GDM1 (cell line): ENCODE results near the gene C2CD2L.
"Not testable (repeated sequence)": the region's sequence is repeated elsewhere in the genome, so short reads cannot be mapped to it uniquely, and the experiment has no call there.

Experiments
- DNase-seq: peaks from one replicate; lab custom pipeline; 2025; lab: John Stamatoyannopoulos, UW

The C2CD2L gene

DNA sequence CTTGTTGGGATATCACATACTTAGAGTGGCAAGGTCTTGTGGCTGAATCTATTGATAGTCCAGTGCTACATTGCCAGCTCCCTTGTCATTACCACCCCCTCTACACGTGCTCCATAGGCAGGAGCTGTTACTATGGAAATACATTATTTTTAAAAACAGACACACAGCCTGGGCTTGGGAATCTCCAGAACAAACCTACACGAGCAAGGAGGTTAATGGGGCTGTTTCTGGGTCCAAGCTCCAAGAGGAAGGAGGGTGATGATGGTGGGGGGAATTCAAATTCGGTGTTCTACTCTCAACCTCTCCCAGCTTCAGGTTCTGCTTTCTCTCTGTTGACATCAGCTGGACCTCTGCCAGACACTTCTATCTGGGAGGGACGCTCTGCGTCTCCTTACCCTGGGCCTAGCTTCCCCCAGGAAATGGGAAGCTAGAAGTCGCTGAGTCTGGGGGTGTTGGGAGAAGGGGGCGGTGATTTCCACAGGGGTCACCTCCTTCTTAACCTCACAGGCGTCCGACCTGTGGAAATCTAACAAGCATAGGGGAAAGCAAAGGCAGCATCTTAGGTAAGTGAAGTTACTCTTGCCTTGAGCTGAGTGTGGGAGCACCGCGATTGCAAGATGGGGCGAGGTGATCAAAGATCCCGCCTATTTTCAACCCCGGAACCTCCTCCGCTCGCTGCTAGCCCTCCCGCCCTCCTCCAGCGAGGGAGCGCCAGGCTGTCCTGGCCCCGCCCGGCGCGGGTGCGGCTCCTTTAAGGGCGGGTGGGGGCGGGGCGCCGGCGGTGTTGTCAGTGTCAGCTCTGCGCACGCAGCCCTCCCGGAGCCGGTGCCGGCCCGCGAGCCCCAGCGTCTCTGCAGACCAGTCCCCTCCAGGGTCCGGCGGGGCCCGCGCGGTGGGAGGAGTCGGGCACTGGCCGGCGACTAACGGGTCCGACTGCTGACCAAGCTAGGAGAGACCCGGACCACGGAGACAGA is at the start of gene C2CD2L:
TSS of gene C2CD2L (plus strand) at position 781 of the 974 bp plus-strand sequence. CDS start 398 bp downstream, outside the sequence.
- DNase-seq, result peak; percentile 84

DNA sequence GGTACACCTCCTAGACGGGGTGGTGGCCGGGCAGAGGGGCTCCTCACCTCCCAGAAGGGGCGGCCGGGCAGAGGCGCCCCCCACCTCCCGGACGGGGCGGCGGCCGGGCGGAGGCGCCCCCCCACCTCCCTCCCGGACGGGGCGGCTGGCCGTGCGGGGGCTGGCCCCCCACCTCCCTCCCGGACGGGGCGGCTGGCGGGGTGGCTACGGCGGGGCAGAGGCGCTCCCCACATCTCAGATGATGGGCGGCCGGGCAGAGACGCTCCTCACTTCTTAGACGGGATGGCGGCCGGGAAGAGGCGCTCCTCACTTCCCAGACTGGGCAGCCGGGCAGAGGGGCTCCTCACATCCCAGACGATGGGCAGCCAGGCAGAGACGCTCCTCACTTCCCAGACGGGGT is 48.0 kb upstream of the C2CD2L start:
- DNase-seq, result not testable (repeated sequence)

DNA sequence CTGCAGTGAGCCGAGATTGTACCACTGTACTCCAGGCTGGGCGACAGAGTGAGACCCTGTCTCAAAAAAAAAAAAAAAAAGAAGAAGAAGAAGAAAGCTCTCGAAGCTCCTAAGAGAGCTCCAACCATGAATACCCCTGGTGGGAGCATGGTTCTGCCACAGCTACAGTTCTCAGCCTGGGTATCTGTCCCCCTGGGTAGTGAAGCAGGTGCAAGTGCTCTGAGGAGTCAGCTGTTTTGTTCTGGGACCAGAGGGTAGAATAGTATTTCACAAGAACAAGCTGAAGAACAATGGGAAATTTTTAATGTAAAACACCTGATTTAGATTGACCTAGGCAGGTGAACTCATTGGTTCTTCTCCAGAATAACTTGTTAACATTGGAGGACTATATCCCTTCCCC is 45.9 kb upstream of the C2CD2L start:
- no peak for DNase-seq

DNA sequence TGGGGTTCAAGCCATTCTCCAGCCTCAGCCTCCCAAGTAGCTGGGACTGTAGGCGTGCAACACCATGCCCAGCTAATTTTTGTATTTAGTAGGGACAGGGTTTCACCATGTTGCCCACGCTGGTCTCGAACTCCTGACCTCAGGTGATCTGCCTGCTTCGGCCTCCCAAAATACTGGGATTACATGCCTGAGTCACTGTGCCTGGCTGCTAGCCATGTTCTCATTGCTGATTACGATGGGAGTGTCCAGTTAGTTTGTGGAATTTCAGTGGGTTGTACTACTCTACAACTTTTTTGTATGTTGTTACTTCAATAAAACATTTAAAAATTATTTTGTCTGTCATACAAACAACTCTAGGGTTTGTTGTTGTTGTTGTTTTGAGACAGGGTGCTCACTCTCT is 44.4 kb upstream of the C2CD2L start:
- no peak for DNase-seq

DNA sequence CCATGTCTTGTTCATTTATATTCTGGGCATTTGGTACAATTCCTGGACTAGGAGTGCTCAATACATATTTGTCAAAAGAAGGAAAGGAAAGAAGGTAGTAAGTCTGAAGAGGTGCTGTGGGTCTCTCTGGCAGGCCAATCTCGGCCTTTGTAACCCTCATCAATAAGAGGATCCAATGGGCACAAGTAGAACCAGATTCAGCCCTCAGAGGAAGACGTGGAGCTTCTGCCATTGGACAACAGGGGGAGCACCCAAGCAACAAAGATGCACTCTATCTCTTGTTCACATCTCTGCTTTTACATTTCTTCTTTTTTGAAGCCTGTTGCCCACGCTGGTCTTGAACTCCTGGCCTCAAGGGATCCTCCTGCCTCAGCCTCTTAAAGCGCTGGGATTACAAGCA is 41.8 kb upstream of the C2CD2L start:
- peak; percentile 6 for DNase-seq

DNA sequence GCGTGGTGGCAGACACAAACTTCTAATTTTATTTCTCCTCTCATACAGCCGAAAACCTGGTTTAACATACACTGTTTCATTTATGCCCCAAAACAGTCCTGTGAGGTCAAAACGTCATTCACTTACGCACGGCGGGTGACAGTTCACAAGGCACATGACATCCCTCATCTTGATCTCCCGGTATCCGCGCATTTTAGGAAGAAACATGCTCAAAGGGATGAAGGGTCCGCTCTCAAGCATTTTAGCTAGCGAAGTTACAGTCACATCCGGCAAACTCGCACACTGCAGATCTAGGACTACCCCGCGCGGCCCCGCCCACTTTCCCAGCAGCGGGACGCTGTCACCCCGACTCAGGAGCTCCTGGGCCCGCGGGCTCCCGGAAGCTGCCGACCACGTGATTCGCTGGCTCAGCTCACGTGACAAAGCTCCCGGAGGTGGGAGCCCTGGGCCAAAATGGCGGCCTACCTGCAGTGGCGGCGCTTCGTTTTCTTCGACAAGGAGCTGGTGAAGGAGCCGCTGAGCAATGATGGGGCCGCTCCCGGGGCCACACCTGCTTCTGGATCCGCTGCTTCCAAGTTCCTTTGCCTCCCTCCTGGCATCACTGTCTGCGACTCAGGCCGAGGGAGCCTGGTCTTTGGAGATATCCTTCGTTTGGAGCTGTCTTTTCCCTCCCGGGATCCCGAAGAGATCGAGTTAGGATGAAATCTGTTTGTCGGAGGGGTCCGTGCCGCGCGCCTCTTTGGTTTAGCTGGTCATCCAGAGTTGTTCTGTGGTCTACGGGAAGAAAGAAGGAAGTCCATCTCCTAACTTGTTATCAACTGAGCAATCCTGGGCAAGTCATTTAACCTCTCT is 39.5 kb upstream of the C2CD2L start, which contains the start of gene VPS11:
TSS of gene VPS11 (plus strand) at position 448 of the 852 bp plus-strand sequence. CDS start at position 454, 6 bp downstream.
- peak; percentile 87 for DNase-seq

DNA sequence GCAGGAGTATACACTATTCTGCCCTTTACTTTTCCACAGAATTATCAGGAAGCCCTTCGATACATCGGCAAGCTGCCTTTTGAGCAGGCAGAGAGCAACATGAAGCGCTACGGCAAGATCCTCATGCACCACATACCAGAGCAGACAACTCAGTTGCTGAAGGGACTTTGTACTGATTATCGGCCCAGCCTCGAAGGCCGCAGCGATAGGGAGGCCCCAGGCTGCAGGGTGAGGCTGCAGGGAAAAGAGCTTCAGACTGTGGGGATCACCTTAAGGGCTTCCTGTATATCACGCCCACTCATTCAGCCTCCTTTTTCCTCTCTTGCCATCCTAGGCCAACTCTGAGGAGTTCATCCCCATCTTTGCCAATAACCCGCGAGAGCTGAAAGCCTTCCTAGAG is 29.3 kb upstream of the C2CD2L start:
- DNase-seq, result no peak

DNA sequence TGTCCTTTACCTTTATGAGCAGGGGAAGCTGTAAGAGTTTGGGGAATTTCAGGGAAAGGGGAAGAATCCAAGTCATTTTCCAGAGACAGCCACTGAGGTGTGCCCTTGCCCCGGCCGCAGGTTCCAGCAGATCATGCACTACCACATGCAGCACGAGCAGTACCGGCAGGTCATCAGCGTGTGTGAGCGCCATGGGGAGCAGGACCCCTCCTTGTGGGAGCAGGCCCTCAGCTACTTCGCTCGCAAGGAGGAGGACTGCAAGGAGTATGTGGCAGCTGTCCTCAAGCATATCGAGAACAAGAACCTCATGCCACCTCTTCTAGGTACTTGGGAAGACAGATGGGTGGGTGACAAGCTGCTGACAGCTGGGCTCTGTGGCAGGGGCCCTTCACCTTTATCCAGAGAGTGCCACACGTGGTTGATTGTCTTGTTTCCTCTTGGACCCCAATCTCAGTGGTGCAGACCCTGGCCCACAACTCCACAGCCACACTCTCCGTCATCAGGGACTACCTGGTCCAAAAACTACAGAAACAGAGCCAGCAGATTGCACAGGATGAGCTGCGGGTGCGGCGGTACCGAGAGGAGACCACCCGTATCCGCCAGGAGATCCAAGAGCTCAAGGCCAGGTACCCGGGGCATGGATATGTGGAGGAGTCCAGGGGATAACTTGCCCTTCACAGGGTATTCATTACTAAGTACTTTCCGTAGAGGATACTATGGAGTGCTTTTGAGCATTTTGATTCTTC is 28.3 kb upstream of the C2CD2L start:
- no peak for DNase-seq

DNA sequence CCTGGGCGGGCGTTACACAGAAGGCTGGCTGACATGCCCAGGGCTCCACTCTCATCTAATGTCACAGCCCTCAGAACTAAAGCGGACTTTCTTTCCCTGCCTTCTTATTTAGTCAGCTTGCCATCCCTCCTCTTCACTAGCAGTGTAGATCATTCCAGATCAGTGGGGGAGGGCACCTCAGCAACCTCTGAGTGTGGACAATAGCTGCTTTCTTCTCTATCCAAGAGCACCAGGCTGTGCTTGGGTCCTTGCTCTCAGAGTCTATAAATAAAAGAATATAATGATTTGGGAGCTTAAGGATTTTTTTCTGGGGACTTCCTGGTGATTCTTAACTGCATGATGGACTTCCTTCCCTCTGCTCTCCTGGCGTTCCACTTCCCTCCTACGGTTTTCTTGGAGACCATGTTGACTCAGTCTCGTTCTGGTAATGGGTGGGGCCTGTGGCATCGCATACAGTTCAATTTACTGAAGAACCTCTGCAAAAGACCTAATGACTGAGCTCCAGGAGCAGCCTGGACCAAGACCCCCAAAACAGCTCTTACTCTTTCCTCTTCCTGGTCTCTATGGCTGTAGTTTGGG is 25.4 kb upstream of the C2CD2L start:
- DNase-seq, result no peak

DNA sequence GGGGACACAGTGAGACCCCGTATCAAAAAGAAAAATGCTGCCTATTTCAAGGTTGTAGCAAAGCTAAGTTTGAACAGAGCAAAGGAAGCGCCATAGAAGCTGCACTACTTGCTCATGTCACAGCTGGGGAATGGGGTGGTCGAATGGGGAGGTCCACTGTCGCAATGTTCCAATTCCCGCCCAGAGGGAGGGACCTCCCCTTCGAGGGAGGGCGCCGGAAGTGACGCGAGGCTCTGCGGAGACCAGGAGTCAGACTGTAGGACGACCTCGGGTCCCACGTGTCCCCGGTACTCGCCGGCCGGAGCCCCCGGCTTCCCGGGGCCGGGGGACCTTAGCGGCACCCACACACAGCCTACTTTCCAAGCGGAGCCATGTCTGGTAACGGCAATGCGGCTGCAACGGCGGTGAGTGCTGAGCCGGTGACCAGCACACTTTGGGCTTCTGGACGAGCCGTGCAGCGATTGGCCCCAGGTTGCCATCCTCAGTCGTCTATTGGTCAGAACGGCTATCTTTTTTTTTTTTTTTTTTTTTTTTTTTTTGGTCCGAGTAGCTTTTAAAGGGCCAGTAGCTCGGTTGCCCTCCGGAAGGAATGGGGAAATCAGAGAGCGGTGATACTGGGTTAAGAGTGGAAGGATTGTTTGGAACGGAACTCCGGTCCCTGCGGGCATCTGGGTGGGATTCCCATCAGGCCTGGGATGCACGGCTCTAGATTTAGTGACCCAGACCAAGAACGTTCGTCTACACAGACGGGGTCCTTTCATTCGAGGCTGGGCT is 22.3 kb upstream of the C2CD2L start, which contains the start of gene HMBS:
TSS of gene HMBS (plus strand) at position 219 of the 774 bp plus-strand sequence. CDS start at position 372, 153 bp downstream.
- DNase-seq, result peak; percentile 88

DNA sequence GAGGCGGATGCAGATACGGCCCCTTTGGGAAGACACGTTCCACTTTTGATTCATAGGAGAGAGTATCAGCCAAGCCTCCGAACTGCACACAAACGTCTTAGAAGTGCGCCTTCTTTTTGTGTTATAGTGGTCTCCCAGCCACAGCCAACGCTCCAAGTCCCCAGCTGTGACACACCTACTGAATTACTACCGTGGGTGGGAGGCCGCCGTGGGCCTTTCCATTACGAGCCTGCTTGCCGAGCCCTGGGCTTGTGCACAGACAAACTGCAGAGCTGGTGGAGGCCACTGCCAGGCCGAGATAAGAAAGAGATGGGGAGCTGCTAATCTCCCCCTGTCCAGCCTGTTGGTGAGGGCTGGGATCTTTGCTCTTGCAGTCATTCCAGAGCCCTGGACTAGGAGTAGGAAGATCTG is 21.7 kb upstream of the C2CD2L start:
- no peak for DNase-seq

DNA sequence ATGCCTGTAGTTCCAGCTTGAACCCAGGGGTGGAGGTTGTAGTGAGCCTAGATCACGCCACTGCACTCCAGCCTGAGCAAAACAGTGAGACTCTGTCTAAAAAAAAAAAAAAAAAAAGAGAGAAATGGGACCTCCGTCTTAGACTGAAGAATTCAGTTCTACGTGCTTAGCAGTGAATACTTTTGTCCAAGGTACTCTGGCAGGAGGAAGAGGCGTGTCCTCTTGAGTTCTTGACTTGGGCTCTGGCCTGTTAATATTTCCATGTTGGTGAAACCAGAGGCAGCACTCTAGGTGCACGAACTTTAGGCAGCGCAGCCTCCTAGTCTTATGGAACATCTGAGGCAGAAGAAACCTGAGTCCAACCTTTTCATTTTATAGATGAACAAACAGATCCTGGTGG is 20.0 kb upstream of the C2CD2L start:
- no peak for DNase-seq

DNA sequence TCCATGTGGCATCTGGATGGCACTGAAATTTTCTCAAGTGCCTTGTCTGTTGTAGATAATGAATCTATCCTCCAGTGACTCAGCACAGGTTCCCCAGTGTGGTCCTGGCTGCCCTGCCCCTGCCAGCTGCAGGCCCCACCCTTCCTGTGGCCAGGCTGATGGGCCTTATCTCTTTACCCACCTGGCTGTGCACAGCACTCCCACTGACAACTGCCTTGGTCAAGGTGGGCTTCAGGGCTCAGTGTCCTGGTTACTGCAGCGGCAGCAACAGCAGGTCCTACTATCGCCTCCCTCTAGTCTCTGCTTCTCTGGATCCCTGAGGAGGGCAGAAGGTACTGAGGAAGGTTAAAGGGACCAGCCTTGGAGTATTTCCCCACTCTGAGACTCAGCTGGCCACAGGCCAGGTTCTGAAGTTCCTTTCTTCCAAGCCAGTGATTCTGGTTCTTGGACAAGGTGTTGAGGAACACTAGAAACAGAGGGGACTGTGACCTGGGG is 19.4 kb upstream of the C2CD2L start:
- DNase-seq, result no peak

DNA sequence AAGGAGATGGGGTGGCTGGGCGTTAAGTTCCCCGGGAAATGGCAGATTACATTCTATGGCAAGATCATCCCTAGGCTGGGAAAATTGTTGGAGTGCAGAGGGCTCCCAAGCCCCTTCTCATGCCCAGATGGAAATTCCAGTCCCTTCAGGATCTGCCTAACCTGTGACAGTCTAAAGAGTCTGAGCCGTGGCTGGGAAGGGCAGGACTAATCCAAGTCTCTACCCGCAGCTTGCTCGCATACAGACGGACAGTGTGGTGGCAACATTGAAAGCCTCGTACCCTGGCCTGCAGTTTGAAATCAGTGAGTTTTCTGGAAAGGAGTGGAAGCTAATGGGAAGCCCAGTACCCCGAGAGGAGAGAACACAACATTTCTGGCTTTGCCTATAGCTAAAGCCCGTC is 18.7 kb upstream of the C2CD2L start:
- no peak for DNase-seq

DNA sequence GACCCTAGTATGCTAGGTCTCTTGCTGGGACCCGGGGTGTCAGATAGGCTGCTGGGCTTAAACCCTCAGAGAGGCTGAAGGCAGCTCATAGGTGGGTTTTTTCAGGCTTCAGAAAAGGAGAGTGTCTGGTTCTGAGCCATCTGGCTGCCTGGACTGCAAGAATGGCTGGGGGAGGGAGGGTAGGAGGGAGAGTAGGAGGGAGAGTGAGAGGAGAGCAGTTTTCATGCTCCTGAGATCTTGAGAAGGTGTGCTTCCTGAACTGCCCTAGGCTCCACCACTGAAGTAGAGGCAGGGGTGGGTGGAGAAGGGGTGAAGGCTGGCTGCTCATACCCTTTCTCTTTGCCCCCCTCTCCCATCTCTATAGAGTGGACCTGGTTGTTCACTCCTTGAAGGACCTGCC is 17.8 kb upstream of the C2CD2L start:
- no peak for DNase-seq

DNA sequence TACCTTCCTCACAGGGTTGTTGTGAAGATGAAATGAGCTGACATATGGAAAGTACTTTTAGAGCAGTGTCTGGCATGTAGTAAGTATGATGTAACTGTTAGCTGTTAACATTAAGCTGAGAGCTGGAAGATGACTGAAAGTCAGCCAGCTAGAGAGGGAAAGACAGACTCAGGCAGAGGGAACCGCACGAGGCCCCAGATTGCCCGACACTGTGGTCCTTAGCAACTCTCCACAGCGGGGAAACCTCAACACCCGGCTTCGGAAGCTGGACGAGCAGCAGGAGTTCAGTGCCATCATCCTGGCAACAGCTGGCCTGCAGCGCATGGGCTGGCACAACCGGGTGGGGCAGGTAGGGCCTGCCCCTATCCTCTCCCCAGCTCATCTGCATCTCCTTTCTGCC is 16.0 kb upstream of the C2CD2L start:
- DNase-seq, result no peak

DNA sequence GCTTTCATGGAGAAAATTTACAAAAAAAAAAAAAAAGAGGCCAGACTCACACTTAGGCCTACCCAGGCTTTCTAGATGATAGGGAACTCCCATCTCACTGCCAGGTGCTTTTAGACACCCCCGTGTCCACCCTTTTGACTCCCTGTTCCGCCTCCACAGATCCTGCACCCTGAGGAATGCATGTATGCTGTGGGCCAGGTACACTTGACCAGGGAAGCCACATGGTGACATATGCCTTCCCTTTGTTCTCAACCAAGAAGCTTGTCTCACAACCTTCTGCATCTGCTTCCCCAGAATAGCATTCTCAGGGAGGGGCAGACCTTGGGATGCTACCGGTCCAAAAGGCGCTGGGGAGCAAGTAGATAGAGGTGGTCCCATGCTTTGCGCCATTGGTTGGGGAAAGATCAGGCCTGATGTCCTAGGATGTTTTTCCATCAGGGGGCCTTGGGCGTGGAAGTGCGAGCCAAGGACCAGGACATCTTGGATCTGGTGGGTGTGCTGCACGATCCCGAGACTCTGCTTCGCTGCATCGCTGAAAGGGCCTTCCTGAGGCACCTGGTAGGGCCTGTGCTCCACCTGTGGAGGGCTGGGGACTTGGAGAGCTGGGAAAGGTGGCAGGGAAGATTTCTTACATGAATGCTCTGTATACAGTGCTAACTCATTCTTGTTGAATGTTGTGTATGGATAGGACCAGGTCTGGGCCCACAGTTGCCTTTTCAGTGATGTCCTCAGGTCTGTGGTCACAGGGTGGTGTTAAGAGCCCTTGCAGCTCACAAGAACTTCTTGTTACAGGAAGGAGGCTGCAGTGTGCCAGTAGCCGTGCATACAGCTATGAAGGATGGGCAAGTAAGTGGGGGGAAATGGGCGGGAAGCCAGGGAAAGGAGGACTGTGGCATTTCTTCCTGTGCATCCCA is 14.9 kb upstream of the C2CD2L start:
- no peak for DNase-seq

DNA sequence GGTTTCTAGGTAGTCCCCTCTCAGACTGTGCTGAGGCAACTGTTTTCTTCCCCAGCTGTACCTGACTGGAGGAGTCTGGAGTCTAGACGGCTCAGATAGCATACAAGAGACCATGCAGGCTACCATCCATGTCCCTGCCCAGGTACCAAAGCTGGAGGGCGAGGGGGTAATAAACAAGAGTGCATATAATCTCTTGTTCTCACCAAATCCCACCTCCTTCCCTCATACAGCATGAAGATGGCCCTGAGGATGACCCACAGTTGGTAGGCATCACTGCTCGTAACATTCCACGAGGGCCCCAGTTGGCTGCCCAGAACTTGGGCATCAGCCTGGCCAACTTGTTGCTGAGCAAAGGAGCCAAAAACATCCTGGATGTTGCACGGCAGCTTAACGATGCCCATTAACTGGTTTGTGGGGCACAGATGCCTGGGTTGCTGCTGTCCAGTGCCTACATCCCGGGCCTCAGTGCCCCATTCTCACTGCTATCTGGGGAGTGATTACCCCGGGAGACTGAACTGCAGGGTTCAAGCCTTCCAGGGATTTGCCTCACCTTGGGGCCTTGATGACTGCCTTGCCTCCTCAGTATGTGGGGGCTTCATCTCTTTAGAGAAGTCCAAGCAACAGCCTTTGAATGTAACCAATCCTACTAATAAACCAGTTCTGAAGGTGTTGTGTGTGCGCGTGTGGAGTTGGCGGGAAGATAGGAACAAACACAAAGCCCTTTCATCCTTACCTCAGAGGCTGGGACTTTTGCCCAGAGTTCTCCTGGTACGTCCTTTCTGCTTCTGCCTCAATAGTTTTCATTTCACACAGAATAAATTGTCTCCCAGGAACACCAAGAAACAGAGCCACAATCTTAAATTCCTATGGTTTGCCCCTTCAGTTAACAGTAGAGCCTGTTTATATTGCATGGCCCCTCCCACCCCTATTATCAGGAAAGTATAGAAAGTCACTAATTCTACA is 14.0 kb upstream of the C2CD2L start:
- no peak for DNase-seq
